ENCODE data around the gene STK11.
A peak's percentile ranks its signal among the peaks of the same experiment; 100 is the strongest.

The STK11 gene

DNA sequence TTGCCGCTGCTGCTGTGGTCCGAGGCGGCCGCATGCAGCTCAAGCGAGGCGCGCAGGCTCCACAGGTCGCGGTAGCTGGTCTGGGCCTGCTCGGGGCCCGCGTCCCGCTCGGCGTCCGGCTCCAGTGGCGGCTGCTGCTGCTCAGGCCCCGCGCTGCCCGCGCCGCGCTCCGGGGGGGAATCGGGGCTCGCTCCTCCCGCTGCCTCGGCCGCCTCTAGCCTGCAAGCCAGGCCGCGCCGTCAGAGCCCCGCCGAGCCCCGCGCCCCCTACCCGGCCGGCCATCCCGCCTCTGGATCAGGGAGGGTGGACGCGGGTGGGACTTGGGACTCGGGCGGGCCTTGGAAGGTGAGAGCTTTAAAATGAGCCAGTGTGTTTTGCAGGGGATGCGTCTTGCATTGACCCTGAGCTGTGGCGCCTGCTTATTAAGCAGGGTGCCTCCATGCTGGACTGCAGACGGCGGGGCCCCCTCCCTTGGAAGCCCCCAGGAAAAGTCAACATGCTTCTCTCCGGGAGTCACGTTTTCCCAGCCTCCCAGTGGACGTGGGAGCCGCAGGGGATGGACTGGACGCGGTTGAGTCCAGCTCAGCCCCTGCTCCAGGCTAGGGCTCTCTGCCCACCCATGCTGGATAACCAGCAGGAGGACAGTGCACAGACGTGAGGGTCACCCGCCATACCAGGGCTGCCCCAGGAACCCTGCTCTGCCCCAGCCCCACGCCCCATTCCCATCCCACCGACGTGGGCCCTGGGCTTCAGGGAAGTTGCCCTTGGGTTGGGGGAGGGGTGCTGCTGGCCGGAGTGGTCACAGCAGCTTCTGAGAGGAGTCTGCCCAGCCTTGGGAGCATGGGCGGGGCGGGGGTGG is 24.6 kb downstream of the STK11 start:
- no peak for TF ChIP-seq YY1 (IDR thresholded peaks at IDR 0.05; ENCODE audit: low read depth)
- TF ChIP-seq, protein P1, sequence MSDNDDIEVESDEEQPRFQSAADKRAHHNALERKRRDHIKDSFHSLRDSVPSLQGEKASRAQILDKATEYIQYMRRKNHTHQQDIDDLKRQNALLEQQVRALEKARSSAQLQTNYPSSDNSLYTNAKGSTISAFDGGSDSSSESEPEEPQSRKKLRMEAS (IDR thresholded peaks at IDR 0.05) = no peak
- no peak for TF ChIP-seq EP300 (IDR thresholded peaks at IDR 0.05; ENCODE audit: borderline replicate concordance)
- no peak for TF ChIP-seq CEBPB (IDR thresholded peaks at IDR 0.05)
- no peak for TF ChIP-seq TEAD4 (IDR thresholded peaks at IDR 0.05)

DNA sequence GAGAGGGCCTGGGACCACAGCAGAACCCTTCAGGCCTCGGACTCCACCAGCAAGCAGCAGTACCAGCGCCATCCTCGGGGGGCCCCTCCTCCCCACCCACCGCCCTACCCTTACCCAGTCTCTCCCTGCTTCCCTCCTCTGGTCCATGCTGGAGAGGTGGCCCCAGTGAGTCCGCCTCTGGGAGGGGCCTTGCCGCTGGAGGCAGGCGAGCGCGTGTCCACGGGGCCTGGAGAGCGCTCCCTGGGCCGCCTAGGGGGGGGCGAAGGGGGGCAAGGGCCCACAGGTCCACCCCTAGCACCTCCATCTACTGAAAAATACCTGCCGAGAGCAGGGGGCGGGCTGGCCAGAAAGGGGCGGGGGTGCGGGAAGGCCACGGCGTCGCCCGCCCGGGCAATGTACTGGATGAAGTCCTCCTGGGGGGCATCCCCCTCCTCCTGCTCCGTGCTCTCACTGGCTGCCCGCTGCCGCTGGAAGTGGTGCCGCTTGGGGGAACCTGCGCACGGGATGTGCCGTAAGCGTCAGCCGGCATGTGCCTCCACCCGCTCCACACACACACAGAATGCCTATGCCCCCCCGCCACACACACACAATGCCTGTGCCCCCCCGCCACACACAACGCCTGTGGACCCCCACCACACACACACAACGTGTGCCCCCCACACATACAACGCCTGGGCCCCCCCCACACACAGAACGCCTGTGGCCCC is 25.4 kb downstream of the STK11 start:
- no peak for TF ChIP-seq CEBPB (IDR thresholded peaks at IDR 0.05)

DNA sequence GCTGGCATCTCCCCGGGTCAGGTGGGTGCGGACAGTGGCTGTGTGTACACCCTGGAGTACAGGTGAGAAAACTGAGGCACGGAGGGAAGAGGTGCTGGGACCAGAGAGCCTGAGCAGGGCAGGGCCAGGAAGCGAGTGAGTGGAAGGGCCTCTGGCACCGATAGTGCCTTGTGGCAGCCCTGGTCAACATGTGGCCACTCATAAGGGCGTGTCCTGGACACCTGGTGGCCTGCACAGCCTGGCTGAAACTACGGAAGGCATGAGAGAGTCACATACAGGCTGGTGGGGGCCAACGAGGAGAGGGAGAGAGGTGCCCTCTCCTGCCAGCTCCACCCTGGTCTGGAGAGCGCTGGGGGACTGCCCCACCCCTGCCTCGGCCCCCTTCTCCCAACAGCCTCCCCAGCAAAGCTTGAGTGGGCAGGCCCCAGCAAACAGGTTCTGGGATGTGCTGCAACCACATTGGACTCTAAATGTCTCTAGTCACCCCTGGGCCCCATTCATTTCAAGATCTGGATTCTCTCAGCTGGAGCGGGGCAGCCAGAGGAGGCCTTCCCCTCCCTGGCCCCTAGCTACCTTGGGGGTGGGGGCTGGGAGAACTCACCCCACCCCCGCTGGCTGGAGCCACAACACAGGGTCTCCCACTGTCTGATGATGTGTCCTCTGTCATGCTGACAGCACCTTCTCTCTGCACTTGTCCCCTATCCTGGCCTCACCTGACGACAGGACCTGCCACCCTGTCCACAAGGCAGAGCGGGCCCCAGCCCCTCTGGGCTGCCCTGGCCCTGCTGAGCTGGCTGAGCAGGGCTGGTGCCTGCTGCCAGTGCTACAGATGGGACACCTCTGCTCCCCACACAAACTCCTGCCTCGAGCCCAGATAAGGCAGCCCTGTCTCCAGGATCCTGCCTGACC is 26.4 kb downstream of the STK11 start:
- TF ChIP-seq YY1 (IDR thresholded peaks at IDR 0.05; ENCODE audit: low read depth) = no peak
- TF ChIP-seq, protein P2, sequence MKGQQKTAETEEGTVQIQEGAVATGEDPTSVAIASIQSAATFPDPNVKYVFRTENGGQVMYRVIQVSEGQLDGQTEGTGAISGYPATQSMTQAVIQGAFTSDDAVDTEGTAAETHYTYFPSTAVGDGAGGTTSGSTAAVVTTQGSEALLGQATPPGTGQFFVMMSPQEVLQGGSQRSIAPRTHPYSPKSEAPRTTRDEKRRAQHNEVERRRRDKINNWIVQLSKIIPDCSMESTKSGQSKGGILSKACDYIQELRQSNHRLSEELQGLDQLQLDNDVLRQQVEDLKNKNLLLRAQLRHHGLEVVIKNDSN (IDR thresholded peaks at IDR 0.05) = peak; percentile 25; the same call in 1 of the 2 replicates
- TF ChIP-seq, protein P1 (IDR thresholded peaks at IDR 0.05) = peak; percentile 59

DNA sequence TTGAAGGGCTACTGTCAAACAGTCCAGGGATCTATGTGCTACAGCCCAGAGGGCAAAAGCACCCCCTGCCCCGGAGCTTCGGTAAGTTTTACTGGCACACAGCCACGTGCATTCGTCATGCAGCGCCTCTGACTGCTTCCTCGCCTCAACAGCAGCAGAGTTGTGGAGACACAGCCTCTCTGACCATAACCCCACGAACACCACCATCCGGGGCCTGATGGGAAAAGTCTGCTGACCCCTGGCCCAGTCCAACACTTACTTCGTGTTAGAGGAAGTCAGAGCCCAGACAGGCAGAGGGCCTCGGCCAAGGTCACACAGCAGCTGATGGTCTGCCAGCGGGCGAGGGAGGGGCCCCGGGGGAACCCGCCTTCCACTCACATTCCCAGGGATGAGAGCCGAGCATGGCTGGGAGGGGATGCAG is 27.1 kb downstream of the STK11 start:
- no peak for TF ChIP-seq EGR1 (IDR thresholded peaks at IDR 0.05)
- TF ChIP-seq NFIC (IDR thresholded peaks at IDR 0.05) = no peak
- no peak for TF ChIP-seq CREB1 (IDR thresholded peaks at IDR 0.05; ENCODE audit: low read depth)
- no peak for TF ChIP-seq CEBPB (IDR thresholded peaks at IDR 0.05)
- no peak for TF ChIP-seq ZBTB7A (IDR thresholded peaks at IDR 0.05; ENCODE audit: low read depth)
- TF ChIP-seq, protein P1 (IDR thresholded peaks at IDR 0.05) = no peak
- no peak for TF ChIP-seq FOXM1 (IDR thresholded peaks at IDR 0.05; ENCODE audit: borderline replicate concordance, low read depth)
- no peak for TF ChIP-seq TAF1 (IDR thresholded peaks at IDR 0.05; ENCODE audit: low read depth)
- TF ChIP-seq RAD21 (IDR thresholded peaks at IDR 0.05; ENCODE audit: low read depth) = no peak
- no peak for TF ChIP-seq TEAD4 (IDR thresholded peaks at IDR 0.05)
- no peak for TF ChIP-seq YY1 (IDR thresholded peaks at IDR 0.05; ENCODE audit: low read depth)

DNA sequence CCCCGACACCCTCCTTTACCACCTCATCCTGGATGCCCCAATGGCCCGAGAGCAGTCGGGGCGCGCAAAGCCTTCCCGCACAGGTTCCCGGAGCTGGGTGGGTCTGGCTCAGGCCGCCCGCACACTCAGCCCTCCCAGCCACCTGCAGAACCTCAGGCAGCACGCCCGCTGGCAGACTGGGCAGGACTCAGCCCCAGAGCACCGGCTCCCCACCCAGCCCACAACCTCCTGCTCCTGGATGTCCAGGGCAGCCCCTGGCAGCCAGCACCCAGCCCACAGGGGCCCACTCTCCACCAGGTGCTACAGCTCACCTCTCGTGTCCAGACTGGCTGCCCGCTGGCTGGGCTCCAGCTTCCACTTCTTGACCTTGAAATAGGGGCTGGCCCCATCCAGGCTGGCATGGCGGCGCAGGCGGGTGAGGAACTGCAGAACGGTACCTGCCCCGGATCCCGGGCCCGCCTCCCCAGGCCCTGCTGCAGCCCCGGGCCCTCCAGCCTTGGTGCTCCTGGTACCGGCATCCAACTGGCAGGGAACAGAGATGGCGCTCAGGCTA is 27.6 kb downstream of the STK11 start:
- no peak for TF ChIP-seq RAD21 (IDR thresholded peaks at IDR 0.05; ENCODE audit: low read depth)
- no peak for TF ChIP-seq FOXM1 (IDR thresholded peaks at IDR 0.05; ENCODE audit: borderline replicate concordance, low read depth)
- TF ChIP-seq ZBTB7A (IDR thresholded peaks at IDR 0.05; ENCODE audit: low read depth) = no peak
- TF ChIP-seq, protein P1 (IDR thresholded peaks at IDR 0.05) = no peak
- TF ChIP-seq CREB1 (IDR thresholded peaks at IDR 0.05; ENCODE audit: low read depth) = no peak
- TF ChIP-seq NFIC (IDR thresholded peaks at IDR 0.05) = no peak
- TF ChIP-seq EGR1 (IDR thresholded peaks at IDR 0.05) = no peak
- no peak for TF ChIP-seq YY1 (IDR thresholded peaks at IDR 0.05; ENCODE audit: low read depth)
- no peak for TF ChIP-seq CEBPB (IDR thresholded peaks at IDR 0.05)
- no peak for TF ChIP-seq EP300 (IDR thresholded peaks at IDR 0.05; ENCODE audit: borderline replicate concordance)
- TF ChIP-seq, protein P2 (IDR thresholded peaks at IDR 0.05) = no peak
- no peak for TF ChIP-seq TEAD4 (IDR thresholded peaks at IDR 0.05)
- no peak for TF ChIP-seq TCF12 (IDR thresholded peaks at IDR 0.05; ENCODE audit: low read depth)
- TF ChIP-seq, protein P3, sequence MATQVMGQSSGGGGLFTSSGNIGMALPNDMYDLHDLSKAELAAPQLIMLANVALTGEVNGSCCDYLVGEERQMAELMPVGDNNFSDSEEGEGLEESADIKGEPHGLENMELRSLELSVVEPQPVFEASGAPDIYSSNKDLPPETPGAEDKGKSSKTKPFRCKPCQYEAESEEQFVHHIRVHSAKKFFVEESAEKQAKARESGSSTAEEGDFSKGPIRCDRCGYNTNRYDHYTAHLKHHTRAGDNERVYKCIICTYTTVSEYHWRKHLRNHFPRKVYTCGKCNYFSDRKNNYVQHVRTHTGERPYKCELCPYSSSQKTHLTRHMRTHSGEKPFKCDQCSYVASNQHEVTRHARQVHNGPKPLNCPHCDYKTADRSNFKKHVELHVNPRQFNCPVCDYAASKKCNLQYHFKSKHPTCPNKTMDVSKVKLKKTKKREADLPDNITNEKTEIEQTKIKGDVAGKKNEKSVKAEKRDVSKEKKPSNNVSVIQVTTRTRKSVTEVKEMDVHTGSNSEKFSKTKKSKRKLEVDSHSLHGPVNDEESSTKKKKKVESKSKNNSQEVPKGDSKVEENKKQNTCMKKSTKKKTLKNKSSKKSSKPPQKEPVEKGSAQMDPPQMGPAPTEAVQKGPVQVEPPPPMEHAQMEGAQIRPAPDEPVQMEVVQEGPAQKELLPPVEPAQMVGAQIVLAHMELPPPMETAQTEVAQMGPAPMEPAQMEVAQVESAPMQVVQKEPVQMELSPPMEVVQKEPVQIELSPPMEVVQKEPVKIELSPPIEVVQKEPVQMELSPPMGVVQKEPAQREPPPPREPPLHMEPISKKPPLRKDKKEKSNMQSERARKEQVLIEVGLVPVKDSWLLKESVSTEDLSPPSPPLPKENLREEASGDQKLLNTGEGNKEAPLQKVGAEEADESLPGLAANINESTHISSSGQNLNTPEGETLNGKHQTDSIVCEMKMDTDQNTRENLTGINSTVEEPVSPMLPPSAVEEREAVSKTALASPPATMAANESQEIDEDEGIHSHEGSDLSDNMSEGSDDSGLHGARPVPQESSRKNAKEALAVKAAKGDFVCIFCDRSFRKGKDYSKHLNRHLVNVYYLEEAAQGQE (IDR thresholded peaks at IDR 0.05; ENCODE audit: low read depth) = no peak
- no peak for TF ChIP-seq TAF1 (IDR thresholded peaks at IDR 0.05; ENCODE audit: low read depth)

All from Ishikawa (cell line).